K562 (cell line): Measurements from ENCODE around the gene P2RX1. TPM values are rescaled to one million over a fixed set of nuclear protein-coding genes. Genes with fewer than 3 reads are reported as not detected.

ENCODE experiments used
- ATAC-seq: fragments of 200-7000 bp; cut with Tn5 transposase; 3 replicates; pipeline ENCODE4 v1.9.1; 2020; ENCODE audit warnings: moderate library complexity
- BruUV-seq: library from RNA; stranded (reverse); fragments of 400-500 nt; replicated peaks from 2 replicates; lab custom pipeline; 2021; lab: Mats Ljungman, UMichigan
- CTCF ChIA-PET: fragments of 300-600 bp; formaldehyde crosslinking; extraction: SDS; loops from one replicate; lab custom pipeline; 2021; ENCODE audit warnings: low intra/inter-chr PET ratio; lab: Yijun Ruan, JAX
- POLR2A ChIA-PET: fragments of 300-600, 350-650 bp; sonication (Branson Sonifier 250); formaldehyde crosslinking; extraction: SDS; loops from one replicate; lab custom pipeline; 2021; ENCODE audit warnings: antibody characterized with exemption, inconsistent platforms; lab: Yijun Ruan, JAX
- DNase-seq, 4 experiments: peaks; one replicate each; pipeline versions ENCODE4 v3.0.0 to v3.0.0-alpha.2; 2011 to 2018; ENCODE audit warnings: low spot score in 3 of 4, mixed read lengths in 3 of 4; ENCODE audit errors: extremely low read depth in 1 of 4
- FAIRE-seq: peaks from 2 replicates; lab custom pipeline; 2011; peaks lifted over from hg19 to GRCh38; lab: Jason Lieb, UNC
- H2AFZ ChIP-seq: 2 replicates; pipeline ENCODE4 v1.6.0; 2011; ENCODE audit warnings: low read depth, low read length, control low read depth, inconsistent platforms
- H3K27ac ChIP-seq: fragments of 200-600 bp; 3 replicates; pipeline ENCODE4 v1.8.0; 2011; ENCODE audit warnings: low read depth, mild to moderate bottlenecking, control low read depth, inconsistent platforms, low read length, moderate library complexity, mixed read lengths; ENCODE audit errors: extremely low read depth
- H3K27me3 ChIP-seq, 2 experiments: fragments of 300-600 bp in 1 of 2; 2 replicates in 1 of 2; 3 replicates in 1 of 2; pipeline versions ENCODE4 v1.6.0 to v1.8.0; 2011; ENCODE audit warnings: inconsistent platforms in 2 of 2, low read length in 2 of 2, mild to moderate bottlenecking in 1 of 2, mixed read lengths in 1 of 2, moderate library complexity in 1 of 2; ENCODE audit not compliant: control insufficient read depth in 2 of 2, insufficient read depth in 2 of 2
- H3K36me3 ChIP-seq: fragments of 300-600 bp; 3 replicates; pipeline ENCODE4 v1.8.0; 2011; ENCODE audit warnings: mild to moderate bottlenecking, low read length, inconsistent platforms; ENCODE audit not compliant: control insufficient read depth, insufficient read depth
- H3K4me1 ChIP-seq, 2 experiments: fragments of 200-600 bp in 1 of 2; replicated peaks in 1 of 2; 2 replicates in 1 of 2; 3 replicates in 1 of 2; pipeline versions ENCODE4 v1.5.1 to v1.8.0; 2011; ENCODE audit warnings: inconsistent platforms in 2 of 2, low read length in 2 of 2, mild to moderate bottlenecking in 1 of 2, mixed read lengths in 1 of 2, moderate library complexity in 1 of 2; ENCODE audit not compliant: control insufficient read depth in 2 of 2, insufficient read depth in 2 of 2
- H3K4me2 ChIP-seq: 2 replicates; pipeline ENCODE4 v1.6.1; 2011; ENCODE audit warnings: low read length, control low read depth, inconsistent platforms, mixed read lengths; ENCODE audit not compliant: insufficient read depth
- H3K4me3 ChIP-seq: fragments of 200-600 bp; sonication (generic), shearing (Covaris generic); 2 replicates; pipeline ENCODE4 v1.5.1; 2016; ENCODE audit warnings: control low read depth, inconsistent platforms
- H3K79me2 ChIP-seq: fragments of 200-600 bp; 3 replicates; pipeline ENCODE4 v1.8.0; 2011; ENCODE audit warnings: low read length, inconsistent platforms; ENCODE audit not compliant: control insufficient read depth, insufficient read depth
- H3K9ac ChIP-seq, 2 experiments: 2 replicates each; pipeline versions ENCODE4 v1.6.0 to v1.6.1; 2011; ENCODE audit warnings: low read depth in 2 of 2, low read length in 2 of 2, control low read depth in 1 of 2, inconsistent platforms in 1 of 2, mild to moderate bottlenecking in 1 of 2, mixed read lengths in 1 of 2; ENCODE audit not compliant: insufficient read depth in 1 of 2
- H3K9me1 ChIP-seq: one replicate; pipeline ENCODE4 v1.6.0; 2011; ENCODE audit warnings: inconsistent platforms, mild to moderate bottlenecking, low read length, moderate library complexity; ENCODE audit not compliant: control insufficient read depth, insufficient read depth
- H3K9me3 ChIP-seq: replicated peaks from 2 replicates; pipeline ENCODE4 v1.5.1; 2011; ENCODE audit warnings: low read depth, low read length, inconsistent platforms; ENCODE audit not compliant: control insufficient read depth, insufficient read depth
- H4K20me1 ChIP-seq: replicated peaks from 2 replicates; pipeline ENCODE4 v1.6.1; 2011; ENCODE audit warnings: low read length, inconsistent platforms, mixed read lengths; ENCODE audit not compliant: control insufficient read depth, insufficient read depth
- MAFK ChIP-seq: IDR thresholded peaks from 2 replicates; pipeline ENCODE4 v1.6.1; 2011; ENCODE audit warnings: low read length, improper control_type of control experiment
- POLR2B ChIP-seq: fragments of 450-650 bp; IDR thresholded peaks from 2 replicates; pipeline ENCODE4 v1.6.1; 2018; ENCODE audit warnings: low read depth; ENCODE audit not compliant: partially characterized antibody
- POLR2G ChIP-seq: fragments of 200-400 bp; formaldehyde crosslinking; IDR thresholded peaks from 2 replicates; pipeline ENCODE4 v1.6.1; 2017; ENCODE audit warnings: low read depth, mild to moderate bottlenecking, antibody characterized with exemption, low read length, moderate library complexity
- RBM22 ChIP-seq: fragments of 200-400 bp; formaldehyde crosslinking; IDR thresholded peaks from 2 replicates; pipeline ENCODE4 v1.6.1; 2018; ENCODE audit warnings: low read length, low read depth; ENCODE audit not compliant: poor library complexity, severe bottlenecking
- TAL1 ChIP-seq: fragments of 450-650 bp; IDR thresholded peaks from 2 replicates; pipeline ENCODE4 v1.6.1; 2016; ENCODE audit warnings: mild to moderate bottlenecking
- WGBS: fragments of 100-300 bp; shearing (Covaris generic); methylation state at CpG from one replicate; pipeline ENCODE4 v1.1.6; 2016; ENCODE audit warnings: low coverage, mixed read lengths; ENCODE audit not compliant: insufficient coverage; ENCODE audit errors: missing lambda C conversion rate; 5-methylcytosine and 5-hydroxymethylcytosine counted together
- in situ Hi-C: fragments of 300-500 bp; cut with MboI; formaldehyde crosslinking; loops from 4 replicates; pipeline ENCODE4 v1.15.0; 2018; ENCODE audit warnings: inconsistent platforms, mixed read lengths
- intact Hi-C: fragments of 100-400 bp; cut with micrococcal nuclease; formaldehyde crosslinking; loops from 2 replicates; pipeline ENCODE4 v1.14.2; 2022
- polyA plus RNA-seq, 8 experiments: library from polyadenylated mRNA; depleted of rRNA in 4 of 8; stranded (reverse) in 5 of 8; unstranded in 3 of 8; fragments of >200 nt; fragmentation: Nextera tagmentation in 2 of 8; fragmentation: Illumina TruSeq in 1 of 8; extraction: Ambion mirVana in 2 of 8; extraction: Trizol in 1 of 8; gene quantifications; 2 replicates each; pipeline versions ENCODE4 v1.2.1 to v1.2.3, GENCODE V29; 2011 to 2014; ENCODE audit warnings: inconsistent platforms in 1 of 8, missing spikeins in 1 of 8
- total RNA-seq, 7 experiments: library from RNA; depleted of rRNA in 6 of 7; stranded (reverse); fragments of >200 nt in 6 of 7; fragmentation: Illumina TruSeq in 2 of 7; extraction: Trizol in 2 of 7; gene quantifications; 2 replicates each; pipeline versions ENCODE4 v1.2.1 to v1.2.3, GENCODE V29; 2011 to 2021; ENCODE audit warnings: low replicate concordance in 1 of 7
- TF ChIP-seq, protein P1 (sequence below): fragments of 450-650 bp; IDR thresholded peaks from one replicate; pipeline ENCODE4 v1.6.1; 2018; ENCODE audit warnings: mild to moderate bottlenecking, moderate library complexity; ENCODE audit not compliant: partially characterized antibody
- TF ChIP-seq, protein P2 (sequence below): fragments of 450-650 bp; formaldehyde crosslinking; conservative IDR thresholded peaks from 2 replicates; pipeline ENCODE4 v1.4.0; 2022; ENCODE audit warnings: mild to moderate bottlenecking, missing genetic modification characterization

The P2RX1 gene
- total and polyA plus RNA-seq, 9 of the 15 experiments (the other 6 are each of a cell fraction or from before 2014, with no cell fraction given): 0.27 to 20.3 (median 10.3) TPM

DNA sequence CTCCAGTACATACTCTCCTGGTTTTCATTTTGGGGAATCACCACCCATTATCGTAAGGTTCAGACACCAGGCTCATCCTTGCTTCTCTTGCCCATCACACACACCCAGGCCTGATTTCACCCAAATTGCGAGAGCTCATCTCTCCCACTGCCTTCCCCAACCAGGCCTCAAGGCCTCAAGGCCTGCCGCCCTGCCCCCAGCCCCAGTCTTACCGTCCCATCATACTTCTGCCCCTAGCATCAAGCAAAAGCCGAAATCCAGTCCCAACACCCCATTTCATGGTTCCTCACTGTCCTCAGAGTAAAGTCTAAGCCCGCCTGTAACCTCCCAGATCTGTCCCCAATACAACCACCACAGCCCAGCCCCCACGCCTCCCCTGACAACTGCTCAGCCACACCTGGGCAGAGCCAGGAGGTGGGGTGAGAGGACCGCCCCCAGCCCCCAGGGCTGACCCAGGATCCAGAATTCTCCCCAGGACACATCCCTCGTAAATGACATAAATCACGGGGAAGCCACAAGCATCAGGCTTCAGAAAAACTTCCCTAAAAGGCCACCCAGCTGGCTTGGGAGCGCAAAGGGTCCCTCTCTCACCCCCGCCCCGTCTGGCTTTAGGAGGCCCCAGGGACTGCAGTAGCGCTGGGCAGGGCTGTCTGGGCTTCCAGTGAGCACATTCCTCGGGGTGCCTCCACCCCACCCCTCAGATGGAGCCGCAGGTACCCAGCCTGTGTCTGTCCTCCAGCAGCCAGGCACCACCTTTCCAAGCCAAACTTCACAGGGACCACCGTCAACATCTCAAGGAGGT is 9.6 kb upstream of the P2RX1 start:
- H3K4me3 ChIP-seq: no peak overlapping the region
- H3K27me3 ChIP-seq: no peaks in the 10 kb centered on the region
- no peaks in the 10 kb centered on the region for H3K79me2 ChIP-seq
- TF ChIP-seq TAL1 (no peak), RBM22 (peak; percentile 22), POLR2B (peak; percentile 22), MAFK (no peak), POLR2G (peak; percentile 57; the same call in 1 of the 2 replicates)
- TF ChIP-seq, protein P1, sequence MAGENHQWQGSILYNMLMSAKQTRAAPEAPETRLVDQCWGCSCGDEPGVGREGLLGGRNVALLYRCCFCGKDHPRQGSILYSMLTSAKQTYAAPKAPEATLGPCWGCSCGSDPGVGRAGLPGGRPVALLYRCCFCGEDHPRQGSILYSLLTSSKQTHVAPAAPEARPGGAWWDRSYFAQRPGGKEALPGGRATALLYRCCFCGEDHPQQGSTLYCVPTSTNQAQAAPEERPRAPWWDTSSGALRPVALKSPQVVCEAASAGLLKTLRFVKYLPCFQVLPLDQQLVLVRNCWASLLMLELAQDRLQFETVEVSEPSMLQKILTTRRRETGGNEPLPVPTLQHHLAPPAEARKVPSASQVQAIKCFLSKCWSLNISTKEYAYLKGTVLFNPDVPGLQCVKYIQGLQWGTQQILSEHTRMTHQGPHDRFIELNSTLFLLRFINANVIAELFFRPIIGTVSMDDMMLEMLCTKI: no peak
- TF ChIP-seq, protein P2, sequence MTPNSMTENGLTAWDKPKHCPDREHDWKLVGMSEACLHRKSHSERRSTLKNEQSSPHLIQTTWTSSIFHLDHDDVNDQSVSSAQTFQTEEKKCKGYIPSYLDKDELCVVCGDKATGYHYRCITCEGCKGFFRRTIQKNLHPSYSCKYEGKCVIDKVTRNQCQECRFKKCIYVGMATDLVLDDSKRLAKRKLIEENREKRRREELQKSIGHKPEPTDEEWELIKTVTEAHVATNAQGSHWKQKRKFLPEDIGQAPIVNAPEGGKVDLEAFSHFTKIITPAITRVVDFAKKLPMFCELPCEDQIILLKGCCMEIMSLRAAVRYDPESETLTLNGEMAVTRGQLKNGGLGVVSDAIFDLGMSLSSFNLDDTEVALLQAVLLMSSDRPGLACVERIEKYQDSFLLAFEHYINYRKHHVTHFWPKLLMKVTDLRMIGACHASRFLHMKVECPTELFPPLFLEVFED (CRISPR knock-in tag): peak; percentile 52; the same call in 1 of the 2 replicates
- ChIA-PET POLR2A (no interaction called here), CTCF (no interaction called here)
- no peak; the same call in 2 of the 3 replicates for ATAC-seq
- no peak for FAIRE-seq
- in situ Hi-C loops: no loop called here
- no TSS peak for BruUV-seq
- no peak for DNase-seq
- intact Hi-C loops: no loop called here
- H3K4me2 ChIP-seq: no peak overlapping the region
- no peak overlapping the region for H3K27ac ChIP-seq
- 67% methylated on average over 10 of the region's 17 CpGs for WGBS
- H3K9ac ChIP-seq: peak overlapping the region in 1 of 2 experiments; percentile 45; a peak in 1 of 4 replicates
- peaks cover 31% of the 10 kb centered on the region; the same call in 1 of the 3 replicates for H3K36me3 ChIP-seq
- H3K9me1 ChIP-seq: no peaks in the 10 kb centered on the region
- H3K4me1 ChIP-seq: peaks cover 0 to 31% of the 10 kb centered on the region in 2 experiments; a peak in 2 of 5 replicates
- no peak overlapping the region for H2AFZ ChIP-seq
- H3K9me3 ChIP-seq: no peaks in the 10 kb centered on the region
- H4K20me1 ChIP-seq: no peaks in the 10 kb centered on the region; the same call in 1 of the 2 replicates
